ENCODE results near the gene IL15RA. TPM values are rescaled to one million over a fixed set of nuclear protein-coding genes. Genes with fewer than 3 reads are reported as not detected.

The IL15RA gene
- total and polyA plus RNA-seq, 2 donors (not counting 3 experiments of a cell fraction or from before 2014, with no cell fraction given) = 18.8 to 20.6 TPM

- dilution Hi-C loops (cut with MboI; ENCODE audit: extremely low pct_ligation_motif_present, low sequenced_read_pairs) (no loop called here), intact Hi-C loops (cut with micrococcal nuclease) (no loop called here)
- Histone ChIP-seq H4K20me1 (replicated peaks; ENCODE audit: control insufficient read depth, extremely low read depth, insufficient read depth, low read length) (no peaks in the 10 kb centered on the region), H3K9me3 (replicated peaks; ENCODE audit: control insufficient read depth, insufficient read depth, low read length) (no peaks in the 10 kb centered on the region), H2AFZ (ENCODE audit: low read depth, low read length) (no peak overlapping the region), H3K9ac (replicated peaks; ENCODE audit: extremely low read depth, insufficient read depth, low read length) (no peak overlapping the region), H3K4me2 (ENCODE audit: insufficient read depth, low read length) (no peak overlapping the region), H3K27ac (ENCODE audit: insufficient read depth, low read depth, low read length) (no peak overlapping the region), H3K36me3 (ENCODE audit: control insufficient read depth in 2 of 2, extremely low read depth in 1 of 2, insufficient read depth in 2 of 2, low read length in 2 of 2) (peaks cover 30 to 50% of the 10 kb centered on the region in 2 experiments), H3K4me3 (replicated peaks in 1 of 3; ENCODE audit: insufficient read depth in 1 of 3, low read depth in 1 of 3, low read length in 3 of 3) (no peak overlapping the region), H3K79me2 (ENCODE audit: control insufficient read depth, insufficient read depth, low read length) (no peaks in the 10 kb centered on the region), H3K27me3 (ENCODE audit: control insufficient read depth in 2 of 2, insufficient read depth in 2 of 2, low read length in 2 of 2) (no peaks in the 10 kb centered on the region), H3K4me1 (ENCODE audit: control insufficient read depth, extremely low read depth, insufficient read depth, low read length) (peaks cover 3% of the 10 kb centered on the region), H3K9me1 (replicated peaks; ENCODE audit: control insufficient read depth, extremely low read depth, insufficient read depth, low read length) (no peaks in the 10 kb centered on the region)
- ChIA-PET CTCF (no interaction called here), POLR2A (no interaction called here)
- no peak for FAIRE-seq
- no peak for TF ChIP-seq CTCF (IDR thresholded peaks at IDR 0.05; ENCODE audit: extremely low read depth in 1 of 2, insufficient read depth in 1 of 2, low read depth in 1 of 2, low read length in 2 of 2)
- TF ChIP-seq MAX (IDR thresholded peaks at IDR 0.05; ENCODE audit: insufficient read depth, insufficient read length) = no peak
- TF ChIP-seq POLR2AphosphoS5 (IDR thresholded peaks at IDR 0.05; ENCODE audit: insufficient read depth, low read depth, low read length) = no peak
- TF ChIP-seq FOS (IDR thresholded peaks at IDR 0.05; ENCODE audit: borderline replicate concordance, insufficient read depth, low read length) = no peak
- no peak for TF ChIP-seq JUN (IDR thresholded peaks at IDR 0.05; ENCODE audit: borderline replicate concordance, insufficient read depth, insufficient read length, low read depth)
- no peak for TF ChIP-seq GATA2 (IDR thresholded peaks at IDR 0.05; ENCODE audit: insufficient read depth, insufficient read length, low read depth, low read length)
- TF ChIP-seq POLR2A (IDR thresholded peaks at IDR 0.05; ENCODE audit: low read depth, low read length) = no peak
- no peak for TF ChIP-seq MYC (IDR thresholded peaks at IDR 0.05; ENCODE audit: low read depth, low read length)
- TF ChIP-seq EZH2 (IDR thresholded peaks at IDR 0.05; ENCODE audit: borderline replicate concordance, low read depth, low read length, severe bottlenecking) = no peak
- no TSS peak for BruUV-seq (replicated peaks)
- DNase-seq (ENCODE audit: low read depth, low spot score) = no peak
Observed at GRCh38 chr10:5911670-5912069, 65.7 kb downstream of the IL15RA start.

Measured in endothelial cell of umbilical vein (primary cell).